H1 (cell line): ENCODE data around the gene NFKBIL1. TPM values are rescaled to one million over a fixed set of nuclear protein-coding genes. Genes with fewer than 3 reads are reported as not detected.

Experiments
- CTCF ChIA-PET: fragments of 300-600 bp; sonication (Branson Sonifier 250); formaldehyde crosslinking; loops from one replicate; lab custom pipeline; 2021; ENCODE audit not compliant: partially characterized antibody; lab: Charles Lee
- POLR2A ChIA-PET: fragments of 300-600 bp; sonication (Branson Sonifier 250); formaldehyde crosslinking; loops from one replicate; lab custom pipeline; 2021; ENCODE audit warnings: inconsistent platforms; ENCODE audit not compliant: partially characterized antibody; lab: Charles Lee
- DNase-seq, 2 experiments: peaks; one replicate each; pipeline versions ENCODE4 v3.0.0 to v3.0.0-alpha.2; 2010 to 2022; ENCODE audit warnings: low spot score in 2 of 2, low read depth in 1 of 2, mixed read lengths in 1 of 2
- FAIRE-seq: peaks from 2 replicates; lab custom pipeline; 2011; peaks lifted over from hg19 to GRCh38; lab: Jason Lieb, UNC
- H2AFZ ChIP-seq: 2 replicates; pipeline ENCODE4 v1.8.1; 2012; ENCODE audit warnings: low read length, inconsistent platforms
- H2AK5ac ChIP-seq: 2 replicates; pipeline ENCODE4 v1.6.1; 2013; ENCODE audit warnings: low read depth, low read length
- H2BK120ac ChIP-seq: replicated peaks from 2 replicates; pipeline ENCODE3; 2013; ENCODE audit warnings: low read depth, low read length, inconsistent platforms
- H2BK12ac ChIP-seq: 2 replicates; pipeline ENCODE4 v1.6.1; 2013; ENCODE audit warnings: low read depth, low read length
- H2BK15ac ChIP-seq: 2 replicates; pipeline ENCODE4 v1.6.1; 2013; ENCODE audit warnings: low read length
- H2BK20ac ChIP-seq: 2 replicates; pipeline ENCODE4 v1.6.1; 2013; ENCODE audit warnings: low read length
- H2BK5ac ChIP-seq: 2 replicates; pipeline ENCODE4 v1.6.1; 2013; ENCODE audit warnings: low read depth, low read length
- H3K14ac ChIP-seq: 2 replicates; pipeline ENCODE4 v1.6.1; 2013; ENCODE audit warnings: inconsistent platforms; ENCODE audit not compliant: insufficient read length
- H3K18ac ChIP-seq: 2 replicates; pipeline ENCODE4 v1.6.1; 2013; ENCODE audit warnings: low read length; ENCODE audit errors: extremely low read depth
- H3K23ac ChIP-seq: 2 replicates; pipeline ENCODE4 v1.6.1; 2013; ENCODE audit warnings: inconsistent platforms; ENCODE audit not compliant: insufficient read length
- H3K23me2 ChIP-seq: 2 replicates; pipeline ENCODE4 v1.6.1; 2013; ENCODE audit warnings: low read depth, low read length
- H3K27ac ChIP-seq: 2 replicates; pipeline ENCODE4 v1.6.1; 2011; ENCODE audit warnings: low read depth, low read length, inconsistent platforms
- H3K27me3 ChIP-seq, 4 experiments: replicated peaks in 1 of 4; 1 replicate in 1 of 4; 2 replicates in 3 of 4; pipeline versions ENCODE4 v1.6.1 to v1.8.1; 2011 to 2013; ENCODE audit warnings: low read length in 3 of 4, mild to moderate bottlenecking in 3 of 4, inconsistent platforms in 2 of 4, mixed read lengths in 2 of 4, moderate library complexity in 1 of 4; ENCODE audit not compliant: control insufficient read depth in 3 of 4, insufficient read depth in 3 of 4; ENCODE audit errors: extremely low read depth in 1 of 4
- H3K36me3 ChIP-seq, 4 experiments: 2 replicates each; pipeline versions ENCODE4 v1.6.1 to v1.8.1; 2011 to 2013; ENCODE audit warnings: mild to moderate bottlenecking in 4 of 4, low read length in 3 of 4, moderate library complexity in 2 of 4, control low read depth in 1 of 4, inconsistent platforms in 1 of 4; ENCODE audit not compliant: insufficient read depth in 4 of 4, control insufficient read depth in 2 of 4
- H3K4ac ChIP-seq: replicated peaks from 2 replicates; pipeline ENCODE3; 2013; ENCODE audit warnings: low read length, low read depth, mixed read lengths, inconsistent platforms; ENCODE audit not compliant: insufficient read length
- H3K4me1 ChIP-seq, 4 experiments: replicated peaks in 1 of 4; 1 replicate in 1 of 4; 2 replicates in 3 of 4; pipeline versions ENCODE4 v1.6.1 to v1.8.1; 2011 to 2013; ENCODE audit warnings: low read length in 3 of 4, inconsistent platforms in 2 of 4, mixed read lengths in 1 of 4; ENCODE audit not compliant: insufficient read depth in 4 of 4, control insufficient read depth in 3 of 4
- H3K4me2 ChIP-seq, 2 experiments: 2 replicates each; pipeline versions ENCODE4 v1.6.1 to v1.8.1; 2011 to 2013; ENCODE audit warnings: low read depth in 2 of 2, low read length in 2 of 2, control low read depth in 1 of 2, inconsistent platforms in 1 of 2, mild to moderate bottlenecking in 1 of 2; ENCODE audit not compliant: insufficient read depth in 1 of 2
- H3K4me3 ChIP-seq, 4 experiments: fragments of 200-600, 300-600 bp in 1 of 4; sonication (generic), shearing (Covaris generic), sonication (Bioruptor Twin) in 1 of 4; 2 replicates each; pipeline versions ENCODE4 v1.5.1 to v1.8.1; 2011 to 2016; ENCODE audit warnings: low read length in 4 of 4, low read depth in 3 of 4, control low read depth in 2 of 4, inconsistent platforms in 2 of 4, mild to moderate bottlenecking in 2 of 4, mixed read lengths in 1 of 4, moderate library complexity in 1 of 4; ENCODE audit not compliant: insufficient read depth in 2 of 4; ENCODE audit errors: extremely low read depth in 1 of 4
- H3K56ac ChIP-seq: replicated peaks from 2 replicates; pipeline ENCODE3; 2013; ENCODE audit warnings: low read depth, mild to moderate bottlenecking, mixed read lengths, low read length, inconsistent platforms; ENCODE audit not compliant: insufficient read length
- H3K79me1 ChIP-seq: 2 replicates; pipeline ENCODE4 v1.6.1; 2013; ENCODE audit warnings: low read depth, low read length, control low read depth
- H3K79me2 ChIP-seq, 2 experiments: 2 replicates each; pipeline versions ENCODE4 v1.6.1 to v1.8.1; 2012 to 2013; ENCODE audit warnings: low read length in 2 of 2, mild to moderate bottlenecking in 2 of 2, inconsistent platforms in 1 of 2; ENCODE audit not compliant: insufficient read depth in 2 of 2, control insufficient read depth in 1 of 2
- H3K9ac ChIP-seq, 4 experiments: replicated peaks in 1 of 4; 1 replicate in 1 of 4; 2 replicates in 3 of 4; pipeline versions ENCODE4 v1.6.1 to v1.8.1; 2011 to 2013; ENCODE audit warnings: low read depth in 3 of 4, low read length in 3 of 4, control low read depth in 2 of 4, mild to moderate bottlenecking in 2 of 4, moderate library complexity in 2 of 4, inconsistent platforms in 1 of 4; ENCODE audit errors: extremely low read depth in 1 of 4
- H3K9me3 ChIP-seq, 2 experiments: 2 replicates each; pipeline versions ENCODE4 v1.6.1 to v1.8.1; 2012 to 2013; ENCODE audit warnings: mild to moderate bottlenecking in 2 of 2, moderate library complexity in 2 of 2, control low read depth in 1 of 2, inconsistent platforms in 1 of 2, low read depth in 1 of 2, low read length in 1 of 2, mixed read lengths in 1 of 2; ENCODE audit not compliant: insufficient read depth in 2 of 2
- H4K20me1 ChIP-seq, 2 experiments: replicated peaks in 1 of 2; 2 replicates each; pipeline versions ENCODE3 to v1.8.1; 2011 to 2013; ENCODE audit warnings: inconsistent platforms in 2 of 2, low read length in 2 of 2, mild to moderate bottlenecking in 1 of 2; ENCODE audit not compliant: insufficient read depth in 2 of 2, control insufficient read depth in 1 of 2
- H4K5ac ChIP-seq: 2 replicates; pipeline ENCODE4 v1.6.1; 2013; ENCODE audit warnings: low read length, low read depth, mixed read lengths, inconsistent platforms; ENCODE audit not compliant: insufficient read length
- H4K8ac ChIP-seq: 2 replicates; pipeline ENCODE4 v1.8.0; 2013; ENCODE audit warnings: mild to moderate bottlenecking, moderate library complexity, low read length, inconsistent platforms; ENCODE audit not compliant: insufficient read depth; ENCODE audit errors: extremely low read depth
- H4K91ac ChIP-seq: replicated peaks from 2 replicates; pipeline ENCODE3; 2013; ENCODE audit warnings: low read length, mixed read lengths, inconsistent platforms; ENCODE audit not compliant: insufficient read length
- CBX8 ChIP-seq: fragments of 300-800, 300-1000 bp; sonication (generic); IDR thresholded peaks from 2 replicates; pipeline ENCODE4 v1.7.1; 2016; ENCODE audit warnings: low read depth, low read length, borderline replicate concordance
- CHD2 ChIP-seq: IDR thresholded peaks from 2 replicates; pipeline ENCODE4 v1.6.1; 2012; ENCODE audit warnings: low read length, improper control_type of control experiment
- SRF ChIP-seq: IDR thresholded peaks from 2 replicates; pipeline ENCODE4 v1.6.1; 2011; ENCODE audit warnings: mild to moderate bottlenecking, low read depth, low read length, moderate library complexity
- TAF1 ChIP-seq: IDR thresholded peaks from 2 replicates; pipeline ENCODE4 v1.6.1; 2011; ENCODE audit warnings: mild to moderate bottlenecking, low read depth, low read length
- TEAD4 ChIP-seq: IDR thresholded peaks from 2 replicates; pipeline ENCODE4 v1.6.1; 2012; ENCODE audit warnings: low read depth, low read length, inconsistent platforms, mixed read lengths
- WGBS, 2 experiments: shearing (Covaris generic) in 1 of 2; methylation state at CpG; one replicate each; pipeline versions ENCODE4 v1.1.6 to v1.1.7; 2013 to 2015; ENCODE audit warnings: low lambda C conversion rate in 2 of 2, mixed read lengths in 2 of 2, inconsistent platforms in 1 of 2, low coverage in 1 of 2, missing lambda C conversion rate in 1 of 2; ENCODE audit not compliant: insufficient replicate concordance in 2 of 2, insufficient coverage in 1 of 2, insufficient read length in 1 of 2; ENCODE audit errors: extremely low coverage in 1 of 2, missing lambda C conversion rate in 1 of 2; 5-methylcytosine and 5-hydroxymethylcytosine counted together
- polyA plus RNA-seq, 7 experiments: library from polyadenylated mRNA; depleted of rRNA in 3 of 7; stranded (reverse) in 5 of 7; unstranded in 2 of 7; fragments of >200 nt in 5 of 7; fragments of 200-250 nt in 2 of 7; gene quantifications; 1 replicate in 5 of 7; 2 replicates in 1 of 7; 4 replicates in 1 of 7; pipeline versions ENCODE4 v1.2.1 to v1.2.3, GENCODE V29; 2011 to 2013; ENCODE audit warnings: missing spikeins in 2 of 7, mixed read lengths in 2 of 7
- total RNA-seq: library from RNA; stranded (reverse); fragmentation: NEBNext Ultra II Directional; extraction: Animal tissue kit (Norgen Biotek cat#: 25700); gene quantifications from 2 replicates; pipeline ENCODE4 v1.2.1, GENCODE V29; 2021

NFKBIL1 gene
- total and polyA plus RNA-seq, 2 of the 8 experiments (the other 6 are each of a cell fraction or from before 2014, with no cell fraction given): 7.5 to 11.2 TPM

DNA sequence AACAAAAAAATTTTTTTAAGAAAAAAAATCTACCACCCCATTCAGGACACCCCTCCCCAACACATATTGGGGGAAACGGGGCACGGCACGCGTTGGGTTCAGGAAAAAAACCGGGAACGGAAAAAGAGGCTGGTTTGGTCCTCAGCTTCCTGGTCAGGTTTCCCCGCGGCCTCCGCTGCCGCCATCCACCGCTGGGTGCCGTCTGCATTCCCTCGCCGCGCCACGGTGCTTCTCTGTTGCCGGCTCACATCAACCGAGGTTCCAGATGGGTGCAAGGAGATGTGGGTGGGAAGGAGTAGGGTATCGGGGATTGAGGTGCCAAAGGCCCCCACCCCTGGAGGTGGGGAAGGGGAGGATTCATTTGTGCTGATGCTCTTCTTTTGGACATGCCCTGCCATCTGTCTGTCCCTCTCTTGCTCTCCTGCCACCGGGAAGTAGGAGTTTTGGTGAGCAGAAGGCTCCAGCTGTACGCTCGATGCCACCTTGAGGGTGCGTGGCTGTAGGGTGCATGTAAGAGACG, 12.8 kb upstream of the NFKBIL1 start:
- peaks cover 78 to 100% (median 92%) of the 10 kb centered on the region in 4 experiments for H3K36me3 ChIP-seq
- WGBS, 2 experiments: 93% methylated on average over 18 of the region's 24 CpGs; no CpG with 5 or more reads in 1 of the 2 experiments

More for the DNA sequence above, 12.8 kb upstream of the NFKBIL1 start:
- no peak overlapping the region for H3K27ac ChIP-seq
- no peaks in the 10 kb centered on the region for H3K27me3 ChIP-seq
- ChIA-PET CTCF (interaction anchor here (0.7 kb wide), 1 partner anchor 64 kb away, joined by 3 read pairs; no protein-coding TSS in a partner anchor), POLR2A (interaction anchor here (0.8 to 18.4 kb wide), 12 partner anchors 4 to 117 kb away, joined by 3 to 428 read pairs (median 5); partner anchors contain the start of genes ATP6V1G2, DDX39B, MCCD1 and NCR3)
- H3K18ac ChIP-seq: no peak overlapping the region
- H3K9me3 ChIP-seq: no peaks in the 10 kb centered on the region
- no peak overlapping the region for H3K14ac ChIP-seq
- no peak overlapping the region for H3K56ac ChIP-seq
- no peak overlapping the region for H3K4ac ChIP-seq
- no peak overlapping the region for H2BK5ac ChIP-seq
- H2AK5ac ChIP-seq: no peak overlapping the region
- no peak overlapping the region for H3K4me2 ChIP-seq
- no peak overlapping the region for H3K23ac ChIP-seq
- no peak overlapping the region for H4K5ac ChIP-seq
- H2BK12ac ChIP-seq: no peak overlapping the region
- DNase-seq (no peak), FAIRE-seq (no peak)
- peak overlapping the region; percentile 1; the same call in 1 of the 2 replicates for H4K8ac ChIP-seq
- no peak overlapping the region for H3K9ac ChIP-seq
- H3K4me1 ChIP-seq: peaks cover 2 to 8% (median 5%) of the 10 kb centered on the region in 4 experiments; a peak in 5 of 7 replicates
- H3K79me2 ChIP-seq: peaks cover 15 to 51% of the 10 kb centered on the region in 2 experiments
- no peak for TF ChIP-seq CBX8
- no peak for TF ChIP-seq CHD2
- no peak for TF ChIP-seq TAF1
- no peak for TF ChIP-seq SRF
- TF ChIP-seq TEAD4: no peak
- H2BK20ac ChIP-seq: no peak overlapping the region
- H2BK120ac ChIP-seq: no peak overlapping the region
- H3K79me1 ChIP-seq: peaks cover 10% of the 10 kb centered on the region; the same call in 1 of the 2 replicates
- H3K23me2 ChIP-seq: no peaks in the 10 kb centered on the region
- no peak overlapping the region for H4K91ac ChIP-seq
- peaks cover 48% of the 10 kb centered on the region in 2 experiments for H4K20me1 ChIP-seq
- H2AFZ ChIP-seq: no peak overlapping the region
- no peak overlapping the region for H2BK15ac ChIP-seq
- no peak overlapping the region for H3K4me3 ChIP-seq
